AG04450 (cell line): ENCODE results near the gene BSPRY. TPM values are rescaled to one million over a fixed set of nuclear protein-coding genes. Genes with fewer than 3 reads are reported as not detected.
A peak's percentile ranks its signal among the peaks of the same experiment; 100 is the strongest.
"Not testable (repeated sequence)": the region's sequence is repeated elsewhere in the genome, so short reads cannot be mapped to it uniquely, and the experiment has no call there.

Source experiments
- CTCF ChIA-PET: fragments of 300-600, 350-600 bp; formaldehyde crosslinking; extraction: SDS; loops from one replicate; lab custom pipeline; 2022; ENCODE audit warnings: antibody characterized with exemption, inconsistent platforms; lab: Charles Lee
- POLR2A ChIA-PET: fragments of 350-600 bp; formaldehyde crosslinking; extraction: SDS; loops from one replicate; lab custom pipeline; 2021; ENCODE audit warnings: antibody characterized with exemption, inconsistent platforms; lab: Yijun Ruan, JAX
- DNase-seq: peaks from one replicate; pipeline ENCODE4 v3.0.0-alpha.2; 2011; ENCODE audit warnings: low read depth, low spot score
- H3K27ac ChIP-seq: one replicate; pipeline ENCODE4 v1.5.1; 2012; ENCODE audit warnings: low read depth, low read length, control low read depth
- H3K27me3 ChIP-seq: one replicate; pipeline ENCODE4 v1.6.0; 2012; ENCODE audit warnings: low read length; ENCODE audit not compliant: control insufficient read depth, insufficient read depth
- H3K4me3 ChIP-seq: 2 replicates; pipeline ENCODE4 v1.5.1; 2011; ENCODE audit warnings: mild to moderate bottlenecking, low read depth, low read length, control low read depth
- H3K9me3 ChIP-seq: 2 replicates; pipeline ENCODE4 v1.5.1; 2012; ENCODE audit warnings: low read length; ENCODE audit not compliant: control insufficient read depth, insufficient read depth
- polyA plus RNA-seq: library from polyadenylated mRNA; depleted of rRNA; stranded (reverse); fragments of >200 nt; gene quantifications from 2 replicates; pipeline ENCODE4 v1.2.3, GENCODE V29; 2011
- TF ChIP-seq, protein P1 (sequence below): IDR thresholded peaks from 2 replicates; pipeline ENCODE4 v1.5.1; 2011; ENCODE audit warnings: low read depth, low read length, control low read depth, inconsistent platforms

The BSPRY gene
- polyA plus RNA-seq, 1 experiment, result not detected

DNA sequence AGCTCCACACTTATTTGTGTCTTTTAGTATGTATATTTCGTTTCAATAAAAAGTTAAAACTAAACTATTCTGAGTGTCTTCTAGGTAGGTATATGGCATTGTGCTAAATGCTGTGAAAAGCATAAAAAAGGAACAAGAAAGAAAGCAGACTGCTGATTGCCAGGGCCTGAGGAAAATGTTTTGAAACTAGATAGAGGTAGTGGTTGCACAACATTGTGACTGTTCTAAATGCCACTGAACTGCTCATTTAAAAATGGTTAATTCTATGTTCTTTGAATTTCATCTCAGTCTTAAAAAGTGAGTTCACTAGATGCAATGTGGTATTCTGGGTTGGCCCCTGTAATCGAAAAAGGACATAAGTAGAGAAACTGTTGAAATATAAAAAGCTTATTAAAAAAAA, 54.3 kb downstream of the BSPRY start:
- DNase-seq, result no peak
- Histone ChIP-seq H3K27me3 (no peaks in the 10 kb centered on the region), H3K4me3 (no peak overlapping the region), H3K27ac (no peak overlapping the region), H3K9me3 (no peaks in the 10 kb centered on the region)
- TF ChIP-seq, protein P1, sequence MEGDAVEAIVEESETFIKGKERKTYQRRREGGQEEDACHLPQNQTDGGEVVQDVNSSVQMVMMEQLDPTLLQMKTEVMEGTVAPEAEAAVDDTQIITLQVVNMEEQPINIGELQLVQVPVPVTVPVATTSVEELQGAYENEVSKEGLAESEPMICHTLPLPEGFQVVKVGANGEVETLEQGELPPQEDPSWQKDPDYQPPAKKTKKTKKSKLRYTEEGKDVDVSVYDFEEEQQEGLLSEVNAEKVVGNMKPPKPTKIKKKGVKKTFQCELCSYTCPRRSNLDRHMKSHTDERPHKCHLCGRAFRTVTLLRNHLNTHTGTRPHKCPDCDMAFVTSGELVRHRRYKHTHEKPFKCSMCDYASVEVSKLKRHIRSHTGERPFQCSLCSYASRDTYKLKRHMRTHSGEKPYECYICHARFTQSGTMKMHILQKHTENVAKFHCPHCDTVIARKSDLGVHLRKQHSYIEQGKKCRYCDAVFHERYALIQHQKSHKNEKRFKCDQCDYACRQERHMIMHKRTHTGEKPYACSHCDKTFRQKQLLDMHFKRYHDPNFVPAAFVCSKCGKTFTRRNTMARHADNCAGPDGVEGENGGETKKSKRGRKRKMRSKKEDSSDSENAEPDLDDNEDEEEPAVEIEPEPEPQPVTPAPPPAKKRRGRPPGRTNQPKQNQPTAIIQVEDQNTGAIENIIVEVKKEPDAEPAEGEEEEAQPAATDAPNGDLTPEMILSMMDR, result no peak
- POLR2A ChIA-PET, result no interaction called here
- CTCF ChIA-PET, result interaction anchor here (0.6 to 4.9 kb wide), 8 partner anchors 27 to 272 kb away, joined by 3 to 55 read pairs (median 6); partner anchors contain the start of genes CDC26 and PRPF4

DNA sequence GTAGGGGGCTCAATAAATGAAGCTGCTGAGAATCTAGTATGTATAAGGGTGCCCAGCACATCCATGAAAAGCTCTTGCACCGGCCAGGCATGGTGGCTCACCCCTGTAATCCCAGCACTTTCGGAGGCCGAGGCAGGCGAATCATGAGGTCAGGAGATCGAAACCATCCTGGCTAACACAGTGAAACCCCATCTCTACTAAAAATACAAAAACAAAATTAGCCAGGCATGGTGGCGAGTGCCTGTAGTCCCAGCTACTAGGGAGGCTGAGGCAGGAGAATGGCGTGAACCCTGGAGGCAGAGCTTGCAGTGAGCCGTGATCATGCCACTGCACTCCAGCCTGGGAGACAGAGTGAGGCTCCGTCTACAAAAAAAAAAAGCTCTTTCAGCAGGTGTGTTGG, 57.0 kb downstream of the BSPRY start:
- DNase-seq, H3K27ac ChIP-seq, H3K9me3 ChIP-seq, H3K27me3 ChIP-seq, H3K4me3 ChIP-seq: not testable (repeated sequence)
- ChIA-PET POLR2A (interaction anchor here (0.6 kb wide), 1 partner anchor 134 kb away, joined by 3 read pairs; no protein-coding TSS in a partner anchor), CTCF (interaction anchor here (0.5 to 5.8 kb wide), 7 partner anchors 10 to 252 kb away, joined by 3 to 40 read pairs (median 4); partner anchors contain the start of genes CDC26 and PRPF4)

DNA sequence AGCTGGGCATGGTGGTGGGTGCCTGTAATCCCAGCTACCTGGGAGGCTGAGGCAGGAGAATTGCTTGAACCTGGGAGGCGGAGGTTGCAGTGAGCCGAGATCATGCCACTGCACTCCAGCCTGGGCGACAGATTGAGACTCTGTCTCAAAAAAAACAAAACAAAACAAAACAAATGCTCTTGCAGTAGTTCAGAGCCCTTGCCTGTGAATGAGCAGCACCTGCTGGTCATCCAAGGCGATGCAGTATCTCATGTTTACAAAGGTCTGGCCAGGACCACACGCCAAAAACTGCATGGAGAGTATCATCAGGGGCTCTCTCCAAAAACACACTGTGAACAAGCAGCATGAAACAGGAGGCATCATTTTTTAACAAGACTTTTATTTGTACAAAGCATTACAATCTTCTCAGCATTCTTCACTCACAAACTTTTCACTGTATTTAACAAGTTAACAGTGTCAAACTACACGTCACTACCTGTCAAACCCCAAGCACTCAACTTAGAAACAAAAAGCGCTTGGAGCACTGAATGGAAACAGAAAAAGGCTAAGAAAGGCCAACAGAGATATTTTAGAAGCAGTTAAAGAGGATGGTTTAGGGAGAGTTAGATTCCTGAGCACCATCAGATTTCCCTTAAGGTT, 57.7 kb downstream of the BSPRY start:
- TF ChIP-seq, protein P1, result peak; percentile 89
- H3K9me3 ChIP-seq, POLR2A ChIA-PET, H3K4me3 ChIP-seq, H3K27ac ChIP-seq, H3K27me3 ChIP-seq: not testable (repeated sequence)
- CTCF ChIA-PET, result interaction anchor here (0.5 to 5.8 kb wide), 7 partner anchors 10 to 251 kb away, joined by 3 to 40 read pairs (median 4); partner anchors contain the start of genes CDC26 and PRPF4
- peak; percentile 46 for DNase-seq

DNA sequence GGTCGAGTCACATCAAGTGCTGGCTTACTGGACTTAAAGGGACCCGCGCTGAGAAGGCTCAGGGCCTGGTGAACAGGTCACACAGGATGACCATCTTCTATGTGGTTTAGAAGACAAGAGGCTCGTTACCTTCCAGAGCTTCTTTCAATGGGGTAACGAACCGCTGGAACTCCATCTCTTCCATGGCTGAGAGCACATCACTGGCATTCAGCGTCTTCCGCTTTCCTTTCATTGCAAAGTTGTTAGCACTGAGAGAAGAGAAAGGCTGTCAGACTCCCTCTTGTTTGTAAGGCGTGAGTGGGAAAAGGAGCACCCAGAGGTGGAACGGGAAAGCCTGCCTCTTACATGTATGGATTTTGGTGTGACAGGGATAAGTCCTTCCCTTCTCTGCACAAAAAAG, 60.1 kb downstream of the BSPRY start:
- POLR2A ChIA-PET, result interaction anchor here (0.9 to 2.5 kb wide), 15 partner anchors 10 to 266 kb away, joined by 3 to 19 read pairs (median 4); partner anchors contain the start of genes ALAD, CDC26, FKBP15 and HDHD3
- Histone ChIP-seq H3K4me3 (peak overlapping the region; percentile 97), H3K27me3 (no peaks in the 10 kb centered on the region), H3K27ac (peak overlapping the region; percentile 98), H3K9me3 (no peaks in the 10 kb centered on the region; the same call in 1 of the 2 replicates)
- DNase-seq, result no peak
- CTCF ChIA-PET, result interaction anchor here (0.8 to 5.8 kb wide), 8 partner anchors 8 to 246 kb away, joined by 3 to 40 read pairs (median 4); partner anchors contain the start of genes ALAD, CDC26 and PRPF4
- TF ChIP-seq, protein P1, result no peak

DNA sequence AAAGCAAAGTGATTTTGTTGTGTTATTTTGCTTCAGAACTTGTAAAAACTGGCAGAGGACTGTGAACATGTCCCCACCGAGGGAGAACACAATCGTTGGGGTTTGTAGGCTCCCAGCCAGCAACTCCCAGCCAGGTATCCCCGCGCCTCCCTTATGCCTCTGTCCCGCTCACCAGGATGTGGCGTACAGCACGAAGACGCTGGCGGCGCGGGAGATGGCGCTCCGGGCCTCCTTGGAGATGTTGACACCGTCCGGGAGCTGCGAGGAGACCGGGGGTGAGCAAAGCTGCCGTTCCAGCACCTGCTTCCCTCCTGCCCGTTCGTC, 60.5 kb downstream of the BSPRY start:
- no peak for DNase-seq
- TF ChIP-seq, protein P1, result no peak
- Histone ChIP-seq H3K4me3 (peak overlapping the region; percentile 97), H3K9me3 (no peaks in the 10 kb centered on the region; the same call in 1 of the 2 replicates), H3K27me3 (no peaks in the 10 kb centered on the region), H3K27ac (peak overlapping the region; percentile 98)
- CTCF ChIA-PET, result interaction anchor here (0.7 to 5.8 kb wide), 9 partner anchors 9 to 246 kb away, joined by 3 to 40 read pairs (median 4); partner anchors contain the start of genes ALAD, CDC26 and PRPF4
- POLR2A ChIA-PET, result interaction anchor here (0.6 to 2.5 kb wide), 27 partner anchors 9 to 916 kb away, joined by 3 to 19 read pairs (median 4); partner anchors contain the start of genes ALAD, CDC26, FKBP15 and HDHD3
